ENCODE data around the gene PSMB10. TPM values are rescaled to one million over a fixed set of nuclear protein-coding genes. Genes with fewer than 3 reads are reported as not detected.
A peak's percentile ranks its signal among the peaks of the same experiment; 100 is the strongest.

Gene PSMB10
- total RNA-seq, 1 experiment from 2014 or later, result 24.5 TPM

DNA sequence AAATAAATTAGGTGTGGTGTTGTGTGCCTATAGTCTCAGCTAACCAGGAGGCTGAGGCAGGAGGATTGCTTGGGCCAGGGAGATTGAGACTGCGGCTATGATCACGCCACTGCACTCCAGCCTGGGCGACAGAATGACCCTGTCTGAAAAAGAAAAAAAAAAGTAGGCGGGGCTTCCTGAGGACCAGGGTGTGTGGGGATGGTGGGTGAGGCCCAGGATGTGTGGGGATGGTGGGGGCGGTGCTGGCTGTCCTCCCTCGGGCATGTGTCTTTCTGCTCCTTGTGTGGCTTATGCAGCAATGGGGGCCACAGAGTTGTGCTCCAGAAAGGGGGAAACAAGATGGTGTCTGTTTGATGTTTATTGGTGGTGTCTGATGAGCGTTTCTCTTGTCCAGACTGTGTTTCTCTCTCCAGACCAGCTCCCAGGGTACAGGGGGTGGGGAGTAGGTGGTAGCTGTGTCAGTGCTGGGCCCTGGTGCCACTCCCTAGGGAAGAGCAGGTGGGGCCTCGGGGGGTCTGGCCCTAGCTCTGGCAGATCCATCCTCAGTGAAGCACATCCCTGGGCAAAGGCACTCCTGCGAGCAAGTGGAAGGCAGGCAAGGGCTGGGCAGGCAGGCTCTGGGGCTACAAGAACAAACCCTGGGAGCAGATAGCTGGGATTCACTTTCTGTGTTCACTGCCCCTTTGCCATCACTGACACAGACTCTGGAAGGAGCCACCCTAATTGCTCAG lies 5.0 kb upstream of the PSMB10 start:
- Mint-ChIP-seq H3K36me3 (ENCODE audit: insufficient read depth in 1 of 3, low read depth in 3 of 3) (peaks cover 11 to 41% (median 15%) of the 10 kb centered on the region in 3 experiments; a peak in 5 of 7 replicates), H3K4me1 (peaks cover 9 to 23% of the 10 kb centered on the region in 2 experiments), H3K9me3 (no peaks in the 10 kb centered on the region; a peak in 1 of 5 replicates), H3K27ac (peak overlapping the region in 2 of 3 experiments; percentile 41 to 44; a peak in 2 of 7 replicates), H3K27me3 (ENCODE audit: low read depth) (no peaks in the 10 kb centered on the region), H3K4me3 (no peak overlapping the region)
- Histone ChIP-seq H3K79me2 (ENCODE audit: insufficient read depth, low read length) (no peaks in the 10 kb centered on the region), H2BK15ac (ENCODE audit: low read depth, low read length) (no peak overlapping the region), H2BK5ac (ENCODE audit: insufficient read length, low read length) (no peak overlapping the region), H3K23ac (ENCODE audit: insufficient read length, low read depth, low read length) (no peak overlapping the region), H4K91ac (ENCODE audit: insufficient read length, low read depth, low read length) (no peak overlapping the region), H3K79me1 (ENCODE audit: insufficient read depth, low read depth, low read length, poor library complexity, severe bottlenecking) (no peaks in the 10 kb centered on the region), H3K4me1 (ENCODE audit: insufficient read depth, low read length) (0 out of 2 replicates have a peak, but pooled peaks cover 3% of the 10 kb centered on the region), H2BK12ac (ENCODE audit: insufficient read length, low read depth, low read length) (no peak overlapping the region), H3K27me3 (ENCODE audit: insufficient read depth, low read length) (no peaks in the 10 kb centered on the region), H2AFZ (ENCODE audit: low read length) (no peak overlapping the region), H2BK120ac (ENCODE audit: low read depth, low read length, poor library complexity, severe bottlenecking) (no peak overlapping the region), H3K14ac (ENCODE audit: insufficient read depth, low read length) (no peak overlapping the region), H4K8ac (replicated peaks; ENCODE audit: insufficient read length, low read depth, low read length) (no peak overlapping the region), H3K4ac (ENCODE audit: low read depth, low read length) (no peak overlapping the region), H3T11ph (ENCODE audit: low read length) (no peak overlapping the region), H3K56ac (ENCODE audit: insufficient read length, low read depth, low read length) (no peak overlapping the region), H3K27ac (ENCODE audit: insufficient read length, low read depth, low read length) (no peak overlapping the region), H3K9me3 (ENCODE audit: control insufficient read depth, low read depth, low read length) (no peaks in the 10 kb centered on the region), H4K20me1 (ENCODE audit: control insufficient read depth, insufficient read depth, insufficient read length) (no peaks in the 10 kb centered on the region), H3K18ac (ENCODE audit: insufficient read length, low read depth, low read length) (no peak overlapping the region), H2BK20ac (ENCODE audit: low read depth, low read length, poor library complexity, severe bottlenecking) (no peak overlapping the region), H4K5ac (ENCODE audit: insufficient read length, low read depth, low read length) (no peak overlapping the region), H3K9ac (ENCODE audit: extremely low read depth, insufficient read length, low read length) (no peak overlapping the region), H3K4me2 (ENCODE audit: insufficient read depth, insufficient read length, low read length) (no peak overlapping the region), H2AK5ac (ENCODE audit: insufficient read length, low read length) (no peak overlapping the region), H3K23me2 (ENCODE audit: insufficient read length, low read depth, low read length, poor library complexity, severe bottlenecking) (peaks cover 4% of the 10 kb centered on the region)
- WGBS (ENCODE audit: extremely low coverage, insufficient read length, low lambda C conversion rate), result no CpG with 5 or more reads among the region's 9 CpGs
- TF ChIP-seq, protein P1, sequence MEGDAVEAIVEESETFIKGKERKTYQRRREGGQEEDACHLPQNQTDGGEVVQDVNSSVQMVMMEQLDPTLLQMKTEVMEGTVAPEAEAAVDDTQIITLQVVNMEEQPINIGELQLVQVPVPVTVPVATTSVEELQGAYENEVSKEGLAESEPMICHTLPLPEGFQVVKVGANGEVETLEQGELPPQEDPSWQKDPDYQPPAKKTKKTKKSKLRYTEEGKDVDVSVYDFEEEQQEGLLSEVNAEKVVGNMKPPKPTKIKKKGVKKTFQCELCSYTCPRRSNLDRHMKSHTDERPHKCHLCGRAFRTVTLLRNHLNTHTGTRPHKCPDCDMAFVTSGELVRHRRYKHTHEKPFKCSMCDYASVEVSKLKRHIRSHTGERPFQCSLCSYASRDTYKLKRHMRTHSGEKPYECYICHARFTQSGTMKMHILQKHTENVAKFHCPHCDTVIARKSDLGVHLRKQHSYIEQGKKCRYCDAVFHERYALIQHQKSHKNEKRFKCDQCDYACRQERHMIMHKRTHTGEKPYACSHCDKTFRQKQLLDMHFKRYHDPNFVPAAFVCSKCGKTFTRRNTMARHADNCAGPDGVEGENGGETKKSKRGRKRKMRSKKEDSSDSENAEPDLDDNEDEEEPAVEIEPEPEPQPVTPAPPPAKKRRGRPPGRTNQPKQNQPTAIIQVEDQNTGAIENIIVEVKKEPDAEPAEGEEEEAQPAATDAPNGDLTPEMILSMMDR (conservative IDR thresholded peaks at IDR 0.05), result no peak
- DNase-seq, result no peak
